Right atrium auricular region (tissue), 2 donors: ENCODE results near the gene HES3. TPM values are rescaled to one million over a fixed set of nuclear protein-coding genes. Genes with fewer than 3 reads are reported as not detected.

Experiments
- DNase-seq: peaks from one replicate; pipeline ENCODE4 v3.0.0-alpha.2; 2019; ENCODE audit warnings: low spot score
- H3K27ac ChIP-seq, 2 donors: fragments of 200-600 bp; sonication (generic); 1 replicate in 1 of 2; 2 replicates in 1 of 2; pipeline ENCODE4 v1.5.1; 2016 to 2019
- H3K27me3 ChIP-seq, 2 donors: fragments of 200-600 bp; sonication (generic); one replicate each; pipeline versions ENCODE4 v1.5.1 to v1.6.0; 2017 to 2019
- H3K36me3 ChIP-seq: fragments of 200-600 bp; sonication (generic); one replicate; pipeline ENCODE4 v1.5.1; 2016
- H3K4me1 ChIP-seq, 2 donors: fragments of 200-600 bp; sonication (generic); one replicate each; pipeline versions ENCODE4 v1.5.1 to v1.6.0; 2017 to 2019
- H3K4me3 ChIP-seq, 2 donors: fragments of 200-600 bp; sonication (generic); 1 replicate in 1 of 2; 2 replicates in 1 of 2; pipeline ENCODE4 v1.5.1; 2017 to 2019; ENCODE audit warnings: mild to moderate bottlenecking in 1 of 2, moderate library complexity in 1 of 2
- H3K9me3 ChIP-seq, 2 donors: fragments of 200-600 bp; sonication (generic); one replicate each; pipeline ENCODE4 v1.5.1; 2019
- total RNA-seq, 2 donors: library from RNA; depleted of rRNA; stranded (reverse); fragments of >200 nt; gene quantifications; one replicate each; pipeline ENCODE4 v1.1.0, GENCODE V29; 2016
- TF ChIP-seq, protein P1 (sequence below), 2 donors: fragments of 200-600 bp; sonication (generic); IDR thresholded peaks; one replicate each; pipeline ENCODE4 v1.5.1; 2019; ENCODE audit warnings: antibody characterized with exemption in 2 of 2

The HES3 gene
- total RNA-seq, 2 donors from 2014 or later, result not detected

DNA sequence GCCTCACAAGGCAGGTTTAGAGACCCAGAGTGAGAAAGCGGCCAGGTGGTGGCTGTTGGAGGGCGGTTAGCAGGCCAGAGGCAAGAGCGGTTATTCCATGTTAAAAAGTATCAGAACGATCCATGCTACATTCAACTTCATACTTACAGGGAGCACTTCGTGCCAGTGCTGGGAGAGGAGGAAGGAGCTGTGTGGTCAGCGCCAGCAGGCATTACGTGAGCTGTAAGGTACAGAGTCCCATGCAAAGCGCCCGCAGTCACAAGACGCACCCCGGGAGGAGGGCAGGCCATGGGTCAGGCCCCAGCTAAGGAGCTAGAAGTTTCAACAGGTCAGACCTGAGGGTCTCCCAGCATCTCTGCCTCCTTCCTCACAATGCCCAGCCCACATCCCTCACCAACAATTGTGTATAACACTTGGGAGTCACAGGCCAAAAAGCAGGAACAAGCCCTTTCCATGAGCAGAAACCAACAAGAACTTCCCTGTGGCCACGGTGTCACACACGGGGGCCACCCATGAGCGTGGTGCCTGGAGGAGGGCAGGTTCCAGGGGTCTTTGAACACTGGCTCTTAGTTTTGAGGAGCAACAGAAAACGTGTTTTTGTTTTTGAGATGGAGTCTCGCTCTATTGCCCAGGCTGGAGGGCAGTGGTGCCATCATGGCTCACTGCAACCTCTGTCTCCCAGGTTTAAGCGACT, 38.7 kb downstream of the HES3 start:
- no peak for DNase-seq
- Histone ChIP-seq H3K27ac (no peak overlapping the region), H3K4me3 (no peak overlapping the region), H3K9me3 (no peaks in the 10 kb centered on the region), H3K4me1 (no peaks in the 10 kb centered on the region), H3K27me3 (no peaks in the 10 kb centered on the region), H3K36me3 (no peaks in the 10 kb centered on the region)
- TF ChIP-seq, protein P1, sequence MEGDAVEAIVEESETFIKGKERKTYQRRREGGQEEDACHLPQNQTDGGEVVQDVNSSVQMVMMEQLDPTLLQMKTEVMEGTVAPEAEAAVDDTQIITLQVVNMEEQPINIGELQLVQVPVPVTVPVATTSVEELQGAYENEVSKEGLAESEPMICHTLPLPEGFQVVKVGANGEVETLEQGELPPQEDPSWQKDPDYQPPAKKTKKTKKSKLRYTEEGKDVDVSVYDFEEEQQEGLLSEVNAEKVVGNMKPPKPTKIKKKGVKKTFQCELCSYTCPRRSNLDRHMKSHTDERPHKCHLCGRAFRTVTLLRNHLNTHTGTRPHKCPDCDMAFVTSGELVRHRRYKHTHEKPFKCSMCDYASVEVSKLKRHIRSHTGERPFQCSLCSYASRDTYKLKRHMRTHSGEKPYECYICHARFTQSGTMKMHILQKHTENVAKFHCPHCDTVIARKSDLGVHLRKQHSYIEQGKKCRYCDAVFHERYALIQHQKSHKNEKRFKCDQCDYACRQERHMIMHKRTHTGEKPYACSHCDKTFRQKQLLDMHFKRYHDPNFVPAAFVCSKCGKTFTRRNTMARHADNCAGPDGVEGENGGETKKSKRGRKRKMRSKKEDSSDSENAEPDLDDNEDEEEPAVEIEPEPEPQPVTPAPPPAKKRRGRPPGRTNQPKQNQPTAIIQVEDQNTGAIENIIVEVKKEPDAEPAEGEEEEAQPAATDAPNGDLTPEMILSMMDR (IDR thresholded peaks at IDR 0.05), result no peak

DNA sequence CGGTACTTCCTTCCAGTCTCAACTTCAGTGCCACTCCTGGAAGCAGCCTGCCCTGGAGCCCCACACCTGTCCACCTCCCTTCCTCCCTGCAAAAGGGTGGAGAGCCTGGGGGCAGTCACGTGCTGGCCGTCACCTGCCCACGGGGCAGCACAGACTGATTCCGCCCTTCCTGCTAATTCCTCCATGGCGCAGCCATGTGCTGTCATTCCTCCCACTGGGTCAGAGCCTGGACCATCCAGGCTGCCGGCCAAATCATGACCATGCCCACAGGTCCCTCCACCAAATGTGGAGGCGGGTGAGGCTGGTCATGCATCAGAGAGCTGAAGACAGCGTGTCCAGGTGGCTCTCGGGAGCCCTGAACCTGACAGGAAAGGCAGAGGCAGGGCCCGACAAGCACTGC, 41.4 kb downstream of the HES3 start:
- DNase-seq, result no peak

DNA sequence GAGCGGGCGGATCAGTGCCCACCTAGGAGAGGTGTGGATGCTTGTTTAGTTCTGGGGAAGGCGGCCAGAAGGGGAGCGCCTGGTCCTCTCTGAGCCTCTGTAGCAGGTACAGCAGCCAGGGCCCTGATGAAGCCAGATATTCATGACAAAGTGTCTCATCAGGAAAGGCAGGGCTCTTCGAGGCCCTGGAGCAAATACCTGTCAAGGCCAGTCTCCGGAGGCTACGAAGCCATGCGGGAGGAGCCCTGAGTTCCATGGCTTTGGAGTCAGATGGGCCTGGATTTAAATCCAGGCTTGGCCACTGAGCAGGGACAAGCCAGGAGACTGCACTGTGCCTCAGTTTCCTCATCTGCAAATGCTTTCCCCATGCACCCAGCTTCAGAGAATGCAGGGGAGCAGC, 42.3 kb downstream of the HES3 start:
- H3K4me3 ChIP-seq, result no peak overlapping the region
- H3K9me3 ChIP-seq, result no peaks in the 10 kb centered on the region
- no peak overlapping the region for H3K27ac ChIP-seq
- DNase-seq, result no peak
- H3K4me1 ChIP-seq, result peaks cover 0 to 20% of the 10 kb centered on the region in 2 donors
- H3K27me3 ChIP-seq, result no peaks in the 10 kb centered on the region
- TF ChIP-seq, protein P1 (IDR thresholded peaks at IDR 0.05), result no peak
- H3K36me3 ChIP-seq, result no peaks in the 10 kb centered on the region

More for the DNA sequence above, 41.4 kb downstream of the HES3 start:
- H3K4me3 ChIP-seq, result no peak overlapping the region
- no peak overlapping the region for H3K27ac ChIP-seq
- no peaks in the 10 kb centered on the region for H3K27me3 ChIP-seq
- H3K36me3 ChIP-seq, result no peaks in the 10 kb centered on the region
- TF ChIP-seq, protein P1 (IDR thresholded peaks at IDR 0.05), result no peak
- H3K4me1 ChIP-seq, result peaks cover 0 to 20% of the 10 kb centered on the region in 2 donors
- no peaks in the 10 kb centered on the region for H3K9me3 ChIP-seq

DNA sequence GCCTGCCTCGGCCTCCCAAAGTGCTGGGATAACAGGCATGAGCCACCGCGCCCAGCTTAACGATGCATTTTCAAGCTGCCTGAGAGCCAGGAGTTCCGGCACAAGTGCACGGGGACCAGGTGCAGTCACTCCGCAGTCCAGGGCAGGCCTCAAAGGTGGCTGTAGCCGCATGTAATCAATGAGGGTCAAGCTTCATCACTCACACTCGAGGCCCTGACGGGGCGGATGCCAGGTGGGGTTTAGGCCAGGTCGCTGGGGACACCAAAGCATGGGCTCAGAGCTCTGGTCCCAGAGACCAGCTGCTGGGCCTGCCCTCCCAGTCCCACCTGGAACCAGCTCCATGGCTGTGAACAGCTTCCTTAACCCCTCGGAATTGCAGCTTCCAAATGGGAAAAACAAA, 43.0 kb downstream of the HES3 start:
- Histone ChIP-seq H3K27me3 (no peaks in the 10 kb centered on the region), H3K4me3 (no peak overlapping the region), H3K36me3 (no peaks in the 10 kb centered on the region), H3K27ac (peak overlapping the region; percentile 12 to 26), H3K4me1 (peaks cover 0 to 28% of the 10 kb centered on the region in 2 donors), H3K9me3 (no peaks in the 10 kb centered on the region)
- TF ChIP-seq, protein P1 (IDR thresholded peaks at IDR 0.05), result no peak
- DNase-seq, result no peak

DNA sequence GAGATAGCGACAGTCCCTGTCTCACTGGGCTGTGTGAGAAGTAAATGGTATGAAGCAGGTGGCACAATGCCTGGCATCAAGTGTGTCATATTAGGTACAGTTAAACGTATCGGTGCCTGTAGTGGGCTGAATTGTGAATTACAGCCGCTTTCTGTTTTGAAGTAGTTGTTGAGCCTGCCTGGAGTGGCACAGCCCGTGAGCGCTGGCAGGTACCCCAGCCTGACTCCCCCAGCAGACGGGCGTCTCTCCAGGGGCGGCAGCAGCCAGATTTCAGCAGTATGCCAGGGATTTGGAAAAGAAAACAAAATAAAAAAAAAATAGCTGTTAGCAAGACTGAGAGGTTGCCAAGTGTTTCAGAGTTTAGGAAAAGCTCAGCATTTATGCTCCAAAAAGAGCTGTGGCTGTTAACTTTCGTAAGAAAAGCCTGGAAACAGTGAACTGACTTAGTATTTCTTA, 43.5 kb downstream of the HES3 start:
- no peak for DNase-seq
- H3K27me3 ChIP-seq, result no peaks in the 10 kb centered on the region
- peaks cover 0 to 29% of the 10 kb centered on the region in 2 donors for H3K4me1 ChIP-seq
- H3K4me3 ChIP-seq, result no peak overlapping the region
- H3K27ac ChIP-seq, result peak overlapping the region; percentile 12 to 53
- no peaks in the 10 kb centered on the region for H3K36me3 ChIP-seq
- no peaks in the 10 kb centered on the region for H3K9me3 ChIP-seq
- TF ChIP-seq, protein P1 (IDR thresholded peaks at IDR 0.05), result no peak

DNA sequence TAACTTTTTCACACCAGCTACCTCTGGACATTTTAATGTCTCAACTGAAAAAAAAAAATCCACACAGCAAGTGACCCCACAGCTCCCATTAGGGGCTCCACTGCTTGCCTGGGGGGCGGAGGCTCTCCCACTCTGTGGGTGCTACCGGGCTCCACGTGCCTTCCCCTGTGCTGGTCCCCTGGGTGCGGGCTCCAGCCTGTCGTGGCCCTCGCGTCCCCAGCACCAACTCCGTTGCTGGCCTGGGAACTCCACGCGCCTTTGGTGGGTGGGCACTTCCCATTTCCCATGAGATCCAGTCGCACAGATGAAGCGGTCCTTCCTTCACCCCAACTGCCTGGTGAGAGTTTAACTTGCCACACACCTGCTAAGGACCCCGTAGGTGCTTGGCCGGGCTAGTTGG, 44.0 kb downstream of the HES3 start:
- Histone ChIP-seq H3K27me3 (no peaks in the 10 kb centered on the region), H3K9me3 (no peaks in the 10 kb centered on the region), H3K4me3 (no peak overlapping the region), H3K36me3 (no peaks in the 10 kb centered on the region), H3K4me1 (peaks cover 0 to 29% of the 10 kb centered on the region in 2 donors), H3K27ac (peak overlapping the region; percentile 12 to 53)
- no peak for DNase-seq
- TF ChIP-seq, protein P1 (IDR thresholded peaks at IDR 0.05), result no peak
